ENCODE measurements around the gene OR5H1.

Gene OR5H1

DNA sequence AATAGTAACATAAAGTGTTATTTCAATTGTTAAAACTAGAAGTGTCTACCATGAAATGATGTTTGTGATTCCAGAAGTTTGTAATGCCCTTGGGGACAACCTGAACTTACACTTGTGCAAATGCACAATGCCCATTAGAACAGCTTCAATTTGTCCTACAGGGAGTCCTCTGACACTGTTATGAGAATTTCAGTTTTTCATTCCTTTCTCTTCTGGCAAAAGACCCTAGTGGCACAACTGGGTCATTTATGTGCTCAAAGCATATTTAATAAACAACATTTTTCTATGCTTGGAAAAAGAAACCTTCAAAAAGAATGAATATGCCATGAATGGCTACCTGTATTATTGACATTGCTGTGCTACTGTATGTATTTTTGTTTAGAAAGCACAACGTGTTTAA lies at the start of gene OR5H1:
TSS of gene OR5H1 (plus strand) at position 301 of the 400 bp plus-strand sequence. CDS start 1,977 bp downstream, outside the sequence.
- Histone ChIP-seq H3K4me3 (no peak within 1 kb of the TSS), H3K9me3 (ENCODE audit: low read depth, low read length) (no peaks in the 10 kb centered on the region), H3K9ac (ENCODE audit: insufficient read length) (no peak within 1 kb of the TSS), H3K36me3 (ENCODE audit: insufficient read depth, low read length) (no peaks in the 10 kb centered on the region), H3K27ac (no peak within 1 kb of the TSS)
- TF ChIP-seq FOXP2 (optimal IDR thresholded peaks at IDR 0.05; ENCODE audit: control extremely low read depth, extremely low read length, insufficient read depth), result no peak
- TF ChIP-seq EZH2 (IDR thresholded peaks at IDR 0.05), result no peak
- no peak for TF ChIP-seq POLR2AphosphoS5 (IDR thresholded peaks at IDR 0.05; ENCODE audit: borderline replicate concordance, low read depth, low read length)
- no peak for DNase-seq (ENCODE audit: low read depth, low spot score)

DNA sequence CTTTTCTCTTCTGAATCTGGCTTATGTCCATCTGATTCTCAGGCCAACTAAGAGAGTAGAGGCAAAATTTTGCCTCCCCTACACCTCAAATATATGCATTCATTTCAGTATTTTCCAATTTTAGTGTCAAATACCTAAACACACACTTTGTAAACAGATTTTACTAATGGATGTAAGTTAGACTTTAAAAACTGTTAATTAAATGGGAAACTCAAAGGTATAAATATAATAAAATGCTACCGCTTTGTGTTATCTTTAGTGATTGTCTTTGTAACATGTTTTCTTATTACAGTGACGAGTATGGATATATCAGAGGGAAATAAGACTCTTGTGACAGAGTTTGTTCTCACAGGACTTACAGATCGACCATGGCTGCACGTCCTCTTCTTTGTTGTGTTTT lies 43.6 kb upstream of the OR5H1 start, which contains the start of gene OR5AC2:
TSS of gene OR5AC2 (plus strand) at position 301 of the 400 bp plus-strand sequence. CDS start at position 301, 0 bp downstream.
- H3K9ac ChIP-seq (ENCODE audit: insufficient read length), result no peak within 1 kb of the TSS
- no peak within 1 kb of the TSS for H3K27ac ChIP-seq
- H3K9me3 ChIP-seq (ENCODE audit: low read depth, low read length), result no peaks in the 10 kb centered on the region
- no peak for DNase-seq (ENCODE audit: low read depth, low spot score)
- no peak within 1 kb of the TSS for H3K4me3 ChIP-seq
- TF ChIP-seq FOXP2 (optimal IDR thresholded peaks at IDR 0.05; ENCODE audit: control extremely low read depth, extremely low read length, insufficient read depth), result no peak
- TF ChIP-seq EZH2 (IDR thresholded peaks at IDR 0.05), result no peak
- H3K36me3 ChIP-seq (ENCODE audit: insufficient read depth, low read length), result no peaks in the 10 kb centered on the region

DNA sequence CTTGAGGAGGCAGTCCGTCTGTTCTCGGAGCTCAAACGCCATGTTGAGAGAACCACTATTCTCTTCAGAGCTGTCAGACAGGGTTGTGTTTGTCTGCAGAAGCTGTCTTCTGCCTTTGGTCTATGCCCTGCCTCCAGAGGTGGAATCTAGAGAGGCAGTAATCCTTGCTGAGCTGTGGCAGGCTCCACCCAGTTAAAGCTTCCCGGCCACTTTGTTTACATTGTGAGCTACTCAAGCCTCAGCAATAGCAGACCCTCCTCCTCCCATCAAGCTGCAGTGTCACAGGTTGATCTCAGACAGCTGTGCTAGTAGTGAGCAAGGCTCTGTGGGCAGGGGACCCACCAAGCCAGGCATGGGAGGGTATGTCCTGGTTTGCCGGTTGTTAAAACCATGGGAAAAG lies 34.6 kb upstream of the OR5H1 start:
- no peak for DNase-seq (ENCODE audit: low read depth, low spot score)
- TF ChIP-seq EZH2 (IDR thresholded peaks at IDR 0.05) (no peak), FOXP2 (optimal IDR thresholded peaks at IDR 0.05; ENCODE audit: control extremely low read depth, extremely low read length, insufficient read depth) (no peak), POLR2AphosphoS5 (IDR thresholded peaks at IDR 0.05; ENCODE audit: borderline replicate concordance, low read depth, low read length) (no peak)
- Histone ChIP-seq H3K36me3 (ENCODE audit: insufficient read depth, low read length) (no peaks in the 10 kb centered on the region), H3K9ac (ENCODE audit: insufficient read length) (no peak overlapping the region), H3K4me3 (no peak overlapping the region), H3K9me3 (ENCODE audit: low read depth, low read length) (no peaks in the 10 kb centered on the region), H3K27ac (no peak overlapping the region)

DNA sequence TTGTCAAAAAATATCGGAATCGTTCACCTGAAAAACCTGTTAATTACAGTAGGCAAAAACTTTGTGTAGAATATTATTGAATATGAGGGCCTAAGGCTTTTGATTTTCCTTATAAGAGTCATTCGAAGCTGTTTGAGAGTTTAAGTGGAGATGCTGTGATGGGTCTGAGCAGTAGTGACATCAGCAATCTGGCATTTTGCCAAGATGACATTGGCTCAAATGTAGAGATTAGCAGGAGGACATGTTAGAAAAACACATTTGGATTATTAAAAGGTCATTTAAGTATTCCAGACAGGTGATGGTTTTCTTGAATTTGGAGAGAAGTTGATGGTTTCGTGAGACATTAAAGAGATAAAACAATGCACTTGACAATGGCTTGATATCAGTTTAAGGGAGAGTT lies 30.7 kb upstream of the OR5H1 start:
- DNase-seq (ENCODE audit: low read depth, low spot score), result no peak
- Histone ChIP-seq H3K9me3 (ENCODE audit: low read depth, low read length) (no peaks in the 10 kb centered on the region), H3K9ac (ENCODE audit: insufficient read length) (no peak overlapping the region), H3K27ac (no peak overlapping the region), H3K4me3 (no peak overlapping the region), H3K36me3 (ENCODE audit: insufficient read depth, low read length) (no peaks in the 10 kb centered on the region)
- no peak for TF ChIP-seq POLR2AphosphoS5 (IDR thresholded peaks at IDR 0.05; ENCODE audit: borderline replicate concordance, low read depth, low read length)
- no peak for TF ChIP-seq FOXP2 (optimal IDR thresholded peaks at IDR 0.05; ENCODE audit: control extremely low read depth, extremely low read length, insufficient read depth)
- TF ChIP-seq EZH2 (IDR thresholded peaks at IDR 0.05), result no peak

DNA sequence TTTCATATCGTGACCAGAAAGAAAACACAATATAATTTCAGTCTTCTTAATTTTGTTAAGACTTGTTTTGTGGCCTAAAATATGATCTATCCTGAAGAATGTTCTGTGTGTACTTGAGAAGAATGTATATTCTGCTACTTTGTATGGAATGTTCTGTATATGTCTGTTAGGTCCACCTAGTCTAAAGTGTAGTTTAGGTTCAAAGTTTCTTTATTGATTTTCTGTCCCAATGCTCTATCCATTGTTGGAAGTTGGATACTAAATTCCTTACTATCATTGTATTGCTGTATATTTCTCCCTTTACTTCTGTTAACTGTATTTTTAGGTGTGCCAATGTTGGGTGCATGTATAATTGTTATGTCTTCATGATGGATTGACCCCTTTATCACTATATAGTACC lies 22.4 kb upstream of the OR5H1 start:
- H3K27ac ChIP-seq, result no peak overlapping the region
- no peak overlapping the region for H3K9ac ChIP-seq (ENCODE audit: insufficient read length)
- no peaks in the 10 kb centered on the region for H3K9me3 ChIP-seq (ENCODE audit: low read depth, low read length)
- no peak for DNase-seq (ENCODE audit: low read depth, low spot score)
- TF ChIP-seq POLR2AphosphoS5 (IDR thresholded peaks at IDR 0.05; ENCODE audit: borderline replicate concordance, low read depth, low read length), result no peak
- no peak for TF ChIP-seq EZH2 (IDR thresholded peaks at IDR 0.05)
- no peak for TF ChIP-seq FOXP2 (optimal IDR thresholded peaks at IDR 0.05; ENCODE audit: control extremely low read depth, extremely low read length, insufficient read depth)
- H3K4me3 ChIP-seq, result no peak overlapping the region
- H3K36me3 ChIP-seq (ENCODE audit: insufficient read depth, low read length), result no peaks in the 10 kb centered on the region

DNA sequence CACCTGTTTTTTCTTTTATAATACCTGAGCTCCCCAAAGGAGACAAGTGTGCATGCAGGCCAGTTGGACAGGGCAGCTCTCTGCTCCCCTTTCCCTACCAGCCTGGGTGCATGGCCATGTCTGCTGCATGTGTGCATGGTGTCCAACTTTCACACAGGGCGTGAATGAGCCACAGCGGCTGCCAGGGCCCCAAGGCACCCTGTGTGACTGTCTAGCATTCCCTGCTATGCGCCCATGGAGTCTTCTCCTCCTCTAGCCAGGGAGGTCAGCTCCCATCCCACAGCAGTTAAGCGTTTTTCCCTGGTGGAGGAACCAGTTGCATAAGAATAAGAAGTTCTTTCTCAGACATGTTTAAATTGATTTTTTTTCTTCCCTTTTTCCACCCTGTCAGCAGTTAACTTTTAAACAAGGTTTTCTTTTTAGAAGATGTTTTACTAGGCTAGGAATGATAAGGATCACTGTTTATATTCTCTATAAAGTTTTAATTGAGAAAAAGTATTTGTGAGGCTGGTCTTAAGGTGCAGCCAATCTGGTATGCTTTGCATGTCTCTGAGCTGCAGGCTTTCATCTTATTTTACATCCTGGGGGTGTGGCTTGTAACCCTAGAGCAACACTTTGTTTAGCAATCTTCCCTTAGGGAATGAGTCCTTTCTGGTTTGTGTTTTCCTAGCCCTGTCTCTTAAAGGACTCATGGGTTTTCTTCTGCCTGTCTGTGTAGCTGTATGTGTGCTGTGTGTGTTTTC lies 20.5 kb upstream of the OR5H1 start:
- no peak overlapping the region for H3K27ac ChIP-seq
- TF ChIP-seq FOXP2 (optimal IDR thresholded peaks at IDR 0.05; ENCODE audit: control extremely low read depth, extremely low read length, insufficient read depth), result no peak
- TF ChIP-seq EZH2 (IDR thresholded peaks at IDR 0.05), result no peak
- no peak for TF ChIP-seq POLR2AphosphoS5 (IDR thresholded peaks at IDR 0.05; ENCODE audit: borderline replicate concordance, low read depth, low read length)
- no peaks in the 10 kb centered on the region for H3K36me3 ChIP-seq (ENCODE audit: insufficient read depth, low read length)
- no peak overlapping the region for H3K4me3 ChIP-seq
- DNase-seq (ENCODE audit: low read depth, low spot score), result peak; percentile 6
- no peaks in the 10 kb centered on the region for H3K9me3 ChIP-seq (ENCODE audit: low read depth, low read length)
- H3K9ac ChIP-seq (ENCODE audit: insufficient read length), result no peak overlapping the region

DNA sequence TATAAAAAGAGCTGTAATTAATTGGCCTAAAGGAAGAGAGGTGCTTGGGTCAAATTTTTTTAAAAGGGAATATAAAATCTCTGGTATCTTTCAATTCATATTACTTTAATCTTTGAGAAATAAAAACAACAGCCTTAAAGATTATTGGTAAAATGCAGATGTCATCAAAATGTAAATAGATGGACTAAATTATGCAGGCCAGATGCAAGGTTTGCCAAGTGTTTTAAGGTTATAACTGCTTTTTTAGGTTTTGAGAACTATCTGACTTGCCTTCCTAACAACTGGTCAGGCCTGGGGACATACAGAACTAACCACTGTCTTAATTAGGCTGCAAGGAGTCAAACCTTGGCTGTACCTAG lies 20.0 kb upstream of the OR5H1 start:
- no peaks in the 10 kb centered on the region for H3K36me3 ChIP-seq (ENCODE audit: insufficient read depth, low read length)
- H3K27ac ChIP-seq, result no peak overlapping the region
- H3K9me3 ChIP-seq (ENCODE audit: low read depth, low read length), result no peaks in the 10 kb centered on the region
- TF ChIP-seq EZH2 (IDR thresholded peaks at IDR 0.05), result no peak
- no peak for TF ChIP-seq FOXP2 (optimal IDR thresholded peaks at IDR 0.05; ENCODE audit: control extremely low read depth, extremely low read length, insufficient read depth)
- no peak for TF ChIP-seq POLR2AphosphoS5 (IDR thresholded peaks at IDR 0.05; ENCODE audit: borderline replicate concordance, low read depth, low read length)
- H3K9ac ChIP-seq (ENCODE audit: insufficient read length), result no peak overlapping the region
- no peak overlapping the region for H3K4me3 ChIP-seq
- no peak for DNase-seq (ENCODE audit: low read depth, low spot score)

DNA sequence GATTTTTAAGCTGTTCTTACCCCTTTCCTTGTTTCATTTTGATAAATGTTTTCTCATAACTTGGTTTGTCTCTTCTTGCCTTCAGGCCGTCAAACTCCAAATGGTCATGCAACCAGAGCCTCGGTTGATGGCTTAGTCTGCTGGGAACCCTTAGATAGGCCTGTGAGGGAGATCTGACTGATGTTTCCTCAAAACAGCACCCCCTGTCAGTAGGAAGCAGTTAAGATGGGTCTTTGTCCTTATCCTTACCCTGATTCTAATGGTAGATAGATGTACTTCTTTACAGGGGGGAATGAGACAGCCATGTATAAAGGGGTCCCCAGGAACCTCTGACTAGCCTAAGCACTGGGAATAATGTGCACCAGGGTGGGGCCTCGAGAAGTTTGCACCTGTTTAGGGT lies 16.3 kb upstream of the OR5H1 start:
- no peak for TF ChIP-seq EZH2 (IDR thresholded peaks at IDR 0.05)
- TF ChIP-seq FOXP2 (optimal IDR thresholded peaks at IDR 0.05; ENCODE audit: control extremely low read depth, extremely low read length, insufficient read depth), result no peak
- TF ChIP-seq POLR2AphosphoS5 (IDR thresholded peaks at IDR 0.05; ENCODE audit: borderline replicate concordance, low read depth, low read length), result no peak
- no peak overlapping the region for H3K27ac ChIP-seq
- DNase-seq (ENCODE audit: low read depth, low spot score), result no peak
- no peaks in the 10 kb centered on the region for H3K36me3 ChIP-seq (ENCODE audit: insufficient read depth, low read length)
- no peak overlapping the region for H3K9ac ChIP-seq (ENCODE audit: insufficient read length)
- no peak overlapping the region for H3K4me3 ChIP-seq
- H3K9me3 ChIP-seq (ENCODE audit: low read depth, low read length), result no peaks in the 10 kb centered on the region

DNA sequence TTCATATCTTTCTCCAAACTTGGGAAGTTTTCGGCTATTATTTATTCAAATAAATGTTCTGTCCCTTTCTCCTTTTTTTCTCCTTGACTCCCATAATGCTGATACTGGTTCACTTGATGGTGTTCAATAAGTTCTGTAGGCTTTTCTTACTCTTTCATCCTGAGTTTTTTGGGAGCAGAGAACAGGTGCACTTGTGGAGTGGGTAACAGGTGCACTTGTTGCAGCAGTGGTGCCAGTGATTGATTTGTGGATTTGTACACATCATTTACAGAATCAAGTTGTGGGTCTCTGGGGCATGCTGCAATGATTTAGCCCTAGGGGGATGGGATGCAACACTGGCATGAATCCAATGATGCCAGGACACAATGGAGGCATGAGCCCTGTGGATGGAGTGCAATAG lies 14.8 kb upstream of the OR5H1 start:
- Histone ChIP-seq H3K27ac (no peak overlapping the region), H3K4me3 (no peak overlapping the region), H3K36me3 (ENCODE audit: insufficient read depth, low read length) (no peaks in the 10 kb centered on the region), H3K9me3 (ENCODE audit: low read depth, low read length) (no peaks in the 10 kb centered on the region), H3K9ac (ENCODE audit: insufficient read length) (no peak overlapping the region)
- TF ChIP-seq POLR2AphosphoS5 (IDR thresholded peaks at IDR 0.05; ENCODE audit: borderline replicate concordance, low read depth, low read length) (no peak), FOXP2 (optimal IDR thresholded peaks at IDR 0.05; ENCODE audit: control extremely low read depth, extremely low read length, insufficient read depth) (no peak)
- no peak for DNase-seq (ENCODE audit: low read depth, low spot score)

Measured in SK-N-MC (cell line).